H1 (cell line): ENCODE measurements around the gene IFT172.

Source experiments
- CTCF ChIP-seq, 3 experiments: IDR thresholded peaks; 1 replicate in 2 of 3; 2 replicates in 1 of 3; pipeline versions ENCODE4 v1.5.1 to v1.6.1; 2011; ENCODE audit warnings: low read length in 3 of 3, mild to moderate bottlenecking in 3 of 3, inconsistent platforms in 2 of 3, low read depth in 1 of 3, moderate library complexity in 1 of 3; ENCODE audit not compliant: insufficient read depth in 1 of 3; ENCODE audit errors: control extremely low read depth in 1 of 3
- POLR2A ChIP-seq, 2 experiments: IDR thresholded peaks; 1 replicate in 1 of 2; 2 replicates in 1 of 2; pipeline ENCODE4 v1.6.1; 2011; ENCODE audit warnings: low read depth in 2 of 2, low read length in 2 of 2, mild to moderate bottlenecking in 2 of 2; ENCODE audit errors: control extremely low read depth in 1 of 2
- SP1 ChIP-seq: IDR thresholded peaks from 2 replicates; pipeline ENCODE4 v1.6.1; 2011; ENCODE audit warnings: low read depth, low read length

GRCh38 chr2:27416151-27416550, 73.4 kb downstream of the IFT172 start:
- TF ChIP-seq CTCF (IDR thresholded peaks at IDR 0.05; ENCODE audit: control extremely low read depth in 1 of 3, insufficient read depth in 1 of 3, low read depth in 1 of 3, low read length in 3 of 3): no peak
- no peak for TF ChIP-seq SP1
- TF ChIP-seq POLR2A (IDR thresholded peaks at IDR 0.05; ENCODE audit: control extremely low read depth in 1 of 2, low read depth in 2 of 2, low read length in 2 of 2): no peak
